Measurements from ENCODE around the gene S100PBP. TPM values are rescaled to one million over a fixed set of nuclear protein-coding genes. Genes with fewer than 3 reads are reported as not detected.

S100PBP gene
- total and polyA plus RNA-seq, 12 donors, result 14.0 to 50.1 (median 32.9) TPM

GRCh38 chr1:32780628-32781234 is 36.7 kb upstream of the S100PBP start:
- TF ChIP-seq POLR2A (IDR thresholded peaks at IDR 0.05), result no peak
- TF ChIP-seq CTCF (IDR thresholded peaks at IDR 0.05), result no peak
- Histone ChIP-seq H3K36me3 (replicated peaks in 1 of 2) (peaks cover 0 to 87% of the 10 kb centered on the region in 2 donors), H3K4me3 (no peak overlapping the region), H3K4me1 (replicated peaks in 1 of 2) (peaks cover 0 to 3% of the 10 kb centered on the region in 2 donors), H3K27me3 (no peaks in the 10 kb centered on the region), H3K9me3 (replicated peaks in 1 of 3) (no peaks in the 10 kb centered on the region), H3K27ac (peak overlapping the region in 1 of 5 donors; percentile 14)
- WGBS, 4 donors, result 57 to 71% (median 65%) methylated on average over 8 of the region's 8 CpGs
- no peak for DNase-seq
- intact Hi-C loops (cut with DNase I), result no loop called here

DNA sequence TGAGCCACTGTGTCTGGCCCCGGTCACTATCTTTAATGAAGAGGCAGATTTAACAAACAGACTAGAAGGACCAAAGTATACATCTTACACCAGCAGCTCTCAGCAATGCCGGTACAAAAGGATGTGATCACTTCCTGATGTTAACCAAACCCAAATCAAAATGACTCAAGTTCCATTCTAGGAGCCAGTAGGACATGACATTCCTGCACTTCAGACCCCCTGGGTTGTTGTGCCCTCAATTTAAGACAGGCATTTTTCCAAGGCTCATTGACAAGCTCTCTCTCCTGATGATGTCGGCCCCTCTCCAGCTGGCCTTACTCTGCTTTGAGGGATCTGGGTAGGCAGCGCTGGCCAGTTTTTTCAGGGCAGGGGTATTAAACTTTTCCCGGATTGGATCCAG is 35.4 kb upstream of the S100PBP start:
- Histone ChIP-seq H3K36me3 (replicated peaks in 1 of 2) (peaks cover 0 to 95% of the 10 kb centered on the region in 2 donors), H3K9me3 (replicated peaks in 1 of 3) (no peaks in the 10 kb centered on the region)
- 87 to 96% (median 89%) methylated on average over 5 of the region's 5 CpGs for WGBS, 4 donors

GRCh38 chr1:32783851-32784250 is 33.6 kb upstream of the S100PBP start:
- intact Hi-C loops (cut with DNase I), result no loop called here
- WGBS, 4 donors, result 93 to 98% (median 95%) methylated on average over 5 of the region's 5 CpGs
- H3K27me3 ChIP-seq, result no peaks in the 10 kb centered on the region
- no peak overlapping the region for H3K27ac ChIP-seq
- no peak for TF ChIP-seq POLR2A (IDR thresholded peaks at IDR 0.05)
- TF ChIP-seq CTCF (IDR thresholded peaks at IDR 0.05), result no peak
- peaks cover 3 to 7% of the 10 kb centered on the region in 2 donors for H3K4me1 ChIP-seq (replicated peaks in 1 of 2)
- H3K36me3 ChIP-seq (replicated peaks in 1 of 2), result peaks cover 0 to 97% of the 10 kb centered on the region in 2 donors
- H3K9me3 ChIP-seq (replicated peaks in 1 of 3), result no peaks in the 10 kb centered on the region
- no peak for DNase-seq
- no peak overlapping the region for H3K4me3 ChIP-seq

More for the DNA sequence above, 35.4 kb upstream of the S100PBP start:
- no peak for DNase-seq
- H3K4me3 ChIP-seq, result no peak overlapping the region
- no peaks in the 10 kb centered on the region for H3K27me3 ChIP-seq
- peak overlapping the region in 1 of 5 donors; percentile 14 for H3K27ac ChIP-seq
- H3K4me1 ChIP-seq (replicated peaks in 1 of 2), result peaks cover 0 to 5% of the 10 kb centered on the region in 2 donors
- TF ChIP-seq POLR2A (IDR thresholded peaks at IDR 0.05), result no peak
- TF ChIP-seq CTCF (IDR thresholded peaks at IDR 0.05), result no peak
- intact Hi-C loops (cut with DNase I), result no loop called here

- Histone ChIP-seq H3K36me3 (replicated peaks in 1 of 2) (peaks cover 0 to 88% of the 10 kb centered on the region in 2 donors), H3K27ac (no peak overlapping the region), H3K4me1 (replicated peaks in 1 of 2) (peaks cover 6 to 10% of the 10 kb centered on the region in 2 donors), H3K4me3 (no peak overlapping the region), H3K9me3 (replicated peaks in 1 of 3) (no peaks in the 10 kb centered on the region), H3K27me3 (no peaks in the 10 kb centered on the region)
- no peak for DNase-seq
- TF ChIP-seq POLR2A (IDR thresholded peaks at IDR 0.05) (no peak), CTCF (IDR thresholded peaks at IDR 0.05) (no peak)
- 86 to 95% (median 92%) methylated on average over 3 of the region's 3 CpGs for WGBS, 4 donors
- intact Hi-C loops (cut with DNase I), result no loop called here
These were observed 32.6 kb upstream of the S100PBP start for GRCh38 chr1:32784817-32785216.
